NCI-H146 (cell line): Measurements from ENCODE around the gene RAPGEF3.

ENCODE experiments used
- DNase-seq: peaks from one replicate; lab custom pipeline; 2025; lab: John Stamatoyannopoulos, UW

RAPGEF3 gene

DNA sequence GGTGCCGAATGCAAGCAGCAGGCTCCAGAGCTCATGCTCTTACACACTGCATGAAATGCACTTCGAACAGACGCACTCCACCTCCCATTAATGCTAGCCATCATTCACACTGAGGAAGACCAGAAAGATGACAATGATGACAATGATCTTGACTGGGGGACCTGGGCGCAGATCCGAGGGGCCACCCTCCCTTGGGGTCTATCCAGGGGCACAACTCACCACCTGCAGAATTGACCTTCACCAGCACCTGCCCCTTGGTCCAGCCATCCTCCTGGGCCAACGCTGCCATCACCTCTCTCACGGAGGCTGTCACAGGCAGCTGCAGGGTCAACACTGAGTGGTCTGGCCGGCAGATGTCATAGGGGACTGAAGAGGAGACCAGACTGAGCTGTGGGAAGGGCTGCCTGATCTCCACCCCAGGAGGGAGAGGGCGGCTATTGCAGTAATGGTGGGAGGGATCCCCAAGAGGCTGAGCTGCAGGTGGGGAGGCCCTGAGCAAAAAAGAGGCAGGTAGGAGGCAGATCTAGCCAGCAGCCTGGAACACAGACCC, 15.3 kb downstream of the RAPGEF3 start:
- DNase-seq, result peak; percentile 27

DNA sequence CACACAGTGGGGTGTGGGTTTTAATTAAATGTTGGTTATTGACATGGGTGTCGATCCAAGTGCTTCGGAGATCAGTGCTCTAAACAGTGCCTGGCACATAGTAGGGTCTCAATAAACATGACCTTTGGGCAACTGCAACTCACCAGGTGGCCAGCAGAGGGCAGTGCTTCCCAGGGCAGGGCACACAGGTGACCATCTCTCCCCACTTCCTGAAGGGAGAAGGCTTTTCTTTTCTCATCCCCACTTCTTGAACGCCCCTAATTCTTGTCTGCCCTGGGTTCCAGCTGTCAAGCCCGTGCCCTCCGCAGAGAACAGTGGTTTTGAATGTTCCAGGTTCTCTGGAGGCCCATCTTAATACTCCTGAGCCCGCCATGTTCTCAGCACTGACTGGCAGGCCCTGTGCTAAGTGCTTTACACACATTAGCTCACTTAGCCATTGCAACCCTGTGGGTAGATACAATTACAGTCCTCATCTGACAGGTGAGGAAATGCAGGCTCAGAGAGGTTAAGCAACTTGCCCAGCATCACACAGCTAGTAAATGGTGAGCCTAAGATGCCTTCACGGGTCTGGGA, 16.3 kb downstream of the RAPGEF3 start:
- DNase-seq, result peak; percentile 31

DNA sequence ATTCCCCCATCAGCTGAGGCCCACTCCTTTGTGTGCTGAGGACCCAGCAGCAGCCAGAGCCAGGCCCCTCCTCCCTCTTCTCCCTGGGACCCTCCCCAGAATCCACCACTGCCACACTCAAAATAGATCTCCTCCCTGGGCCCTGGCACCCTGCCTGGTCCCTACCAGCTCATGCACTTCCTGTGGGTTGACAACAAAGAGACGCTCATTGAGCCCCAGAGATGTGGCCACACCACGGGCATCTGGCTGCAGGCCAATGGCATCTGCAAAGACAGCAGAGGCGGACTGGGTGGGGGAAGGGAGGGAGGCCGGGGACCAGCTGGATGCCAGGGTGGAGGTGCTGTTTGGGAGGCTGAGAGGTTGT, 17.4 kb downstream of the RAPGEF3 start:
- DNase-seq, result peak; percentile 97

DNA sequence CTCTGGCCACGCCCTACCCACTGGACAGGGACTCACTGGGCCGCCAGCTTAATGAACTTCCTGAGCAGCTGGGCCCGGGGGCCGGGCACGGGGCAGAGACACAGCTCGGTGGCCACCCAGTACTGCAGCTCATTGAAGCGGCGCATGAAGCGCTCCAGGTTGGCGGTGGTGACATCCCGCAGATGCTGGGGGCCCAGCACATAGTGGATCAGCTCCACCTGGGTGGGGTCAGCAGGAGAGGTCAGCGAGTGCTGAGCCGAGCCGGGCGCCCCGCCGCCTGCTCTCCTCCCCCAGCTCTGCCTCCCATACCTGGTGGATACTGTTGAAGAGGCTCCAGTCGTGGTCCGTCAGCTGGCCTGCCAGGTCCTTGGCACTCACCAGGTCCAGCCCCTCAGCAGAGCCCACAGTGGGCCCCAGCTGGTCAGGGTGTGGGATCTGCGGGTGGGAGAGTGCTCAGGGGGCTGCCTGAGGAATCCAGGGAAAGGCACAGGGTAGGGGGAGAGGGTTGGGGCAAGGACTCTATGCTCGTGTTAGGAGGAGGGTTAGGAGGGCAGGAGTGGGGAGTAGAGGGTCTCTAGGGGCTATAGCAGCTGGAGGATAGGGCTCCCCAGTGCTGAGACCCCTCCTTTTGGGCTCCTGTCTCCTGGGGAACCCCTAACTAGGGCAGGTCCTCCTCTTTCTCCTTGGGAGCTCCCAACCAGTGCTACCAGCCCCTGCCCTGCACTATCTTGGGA, 17.9 kb downstream of the RAPGEF3 start:
- DNase-seq, result peak; percentile 76

DNA sequence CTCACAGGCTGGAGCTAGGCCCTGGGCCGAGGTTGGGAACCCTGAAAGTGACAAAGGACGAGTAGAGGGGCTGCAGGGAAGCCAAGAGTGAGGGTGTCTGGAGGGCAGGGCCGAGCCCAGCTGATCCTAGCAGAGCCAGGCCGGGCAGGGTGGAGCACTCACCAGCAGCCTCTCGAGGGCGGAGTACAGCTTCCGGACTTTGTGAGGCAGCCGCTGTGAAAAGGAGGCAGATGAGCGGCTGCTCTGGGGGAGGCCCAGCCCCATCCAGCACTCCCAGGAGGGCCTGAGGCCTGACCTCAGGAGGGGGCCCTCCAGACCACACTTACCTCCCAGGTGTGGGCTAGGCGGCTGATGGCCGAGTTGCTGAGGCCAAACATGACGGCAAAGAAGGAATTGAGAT, 18.7 kb downstream of the RAPGEF3 start:
- no peak for DNase-seq

DNA sequence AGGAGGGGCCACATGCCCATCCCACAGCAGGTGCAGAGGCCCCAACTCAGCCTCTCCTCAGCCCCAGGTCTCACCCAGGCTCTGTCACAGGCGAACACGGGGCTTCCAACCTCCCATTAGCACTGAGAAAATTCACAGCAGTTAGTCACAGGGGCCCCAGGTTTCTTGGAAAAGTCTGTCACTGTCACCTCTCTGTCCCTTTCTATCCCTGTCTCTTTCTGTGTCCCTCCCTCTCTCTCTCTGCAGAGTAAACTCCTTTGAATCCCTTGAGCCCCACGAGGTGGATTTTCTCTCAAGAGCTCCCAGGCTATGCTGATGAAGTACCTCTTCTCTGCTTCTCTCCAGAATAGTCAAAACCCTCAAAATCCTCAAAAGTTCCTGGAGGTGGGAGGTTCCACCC, 19.4 kb downstream of the RAPGEF3 start:
- no peak for DNase-seq

DNA sequence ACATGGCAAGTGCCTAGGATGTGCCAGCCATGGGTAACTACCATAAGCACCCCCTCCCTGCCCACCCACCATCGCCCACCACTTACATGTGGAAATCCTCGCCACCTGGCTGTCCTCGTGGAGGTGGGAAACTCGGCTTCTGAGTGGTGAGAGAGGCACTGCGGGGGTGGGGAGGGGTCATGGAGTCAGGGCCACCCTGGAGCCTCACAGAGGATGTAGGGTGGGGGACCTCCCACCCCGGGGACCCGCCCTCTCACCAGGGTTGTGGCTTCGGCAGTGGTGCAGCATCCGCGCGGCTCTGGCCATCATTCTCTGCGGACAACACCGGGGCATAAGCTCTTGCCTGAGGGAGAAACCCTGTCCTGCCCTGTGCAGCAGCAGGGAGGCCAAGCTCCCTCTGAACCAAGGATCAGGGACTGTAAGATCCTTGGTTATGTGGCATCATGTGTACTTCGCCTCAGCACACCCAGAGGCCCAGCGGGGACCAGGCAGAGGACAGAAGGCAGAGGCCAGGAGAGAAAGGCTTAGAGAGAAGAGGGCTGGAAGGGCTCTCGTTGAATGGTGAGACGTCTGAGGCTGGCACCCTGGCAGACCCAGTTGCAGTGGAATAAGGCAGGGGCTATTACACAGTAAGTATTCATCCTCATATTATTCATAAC, 20.6 kb downstream of the RAPGEF3 start:
- no peak for DNase-seq

DNA sequence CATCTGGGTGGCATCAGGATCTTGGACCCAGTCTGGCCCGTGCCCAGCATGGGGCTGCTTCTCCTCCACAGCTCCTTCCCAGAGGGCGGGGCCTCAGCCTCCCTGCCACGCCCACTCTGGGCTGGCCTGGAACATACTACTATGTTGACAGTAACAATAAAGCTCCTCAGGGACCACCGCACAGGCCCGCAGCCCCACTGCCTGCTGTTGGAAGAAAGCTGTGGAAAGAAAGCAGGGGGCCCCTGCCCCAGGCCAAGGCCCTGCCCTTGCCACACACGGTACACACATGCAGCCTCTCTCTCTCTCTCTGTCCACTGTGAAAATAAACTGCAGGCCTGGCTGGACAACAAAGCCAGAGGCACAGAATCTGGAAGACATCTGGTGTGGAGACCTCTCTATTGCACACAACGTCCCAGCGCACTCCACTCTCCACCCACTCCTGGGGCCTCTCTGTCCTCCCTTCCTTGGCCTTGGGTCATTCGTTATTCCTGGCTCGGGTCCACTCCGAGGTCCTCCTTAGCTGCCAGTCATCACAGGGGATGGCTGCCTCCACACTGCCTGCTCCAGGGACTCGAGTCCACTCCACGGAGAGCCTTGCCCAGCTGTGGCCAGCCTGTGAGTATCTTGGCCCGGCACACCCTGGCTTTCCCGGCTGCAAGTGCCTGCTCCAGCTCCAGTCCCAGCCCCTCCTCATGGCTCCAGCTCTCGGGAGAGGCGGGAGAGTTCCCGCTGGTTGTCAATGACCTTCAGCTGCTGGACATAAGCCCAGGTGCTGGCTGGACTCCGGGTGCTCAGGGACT, 21.6 kb downstream of the RAPGEF3 start:
- no peak for DNase-seq

DNA sequence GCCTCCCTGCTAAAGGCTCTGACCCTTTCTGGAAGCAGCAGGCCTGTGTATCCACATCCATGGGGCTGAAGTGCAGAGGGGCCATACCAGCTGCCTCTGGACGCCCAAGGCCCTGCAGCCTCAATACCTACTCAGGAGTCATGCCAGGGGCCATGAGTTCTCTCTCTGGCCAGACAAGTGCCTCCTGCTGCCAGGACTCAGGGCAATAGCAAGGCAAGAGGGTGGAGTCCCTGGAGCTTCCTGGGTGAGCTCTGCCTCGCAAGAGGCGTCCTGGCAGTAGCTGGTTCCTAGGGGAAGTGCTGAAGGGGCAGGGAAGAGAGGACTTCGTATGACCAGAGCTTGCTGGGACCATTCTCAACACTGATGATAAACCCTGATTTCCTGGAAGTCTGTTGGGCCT, 22.5 kb downstream of the RAPGEF3 start:
- no peak for DNase-seq

DNA sequence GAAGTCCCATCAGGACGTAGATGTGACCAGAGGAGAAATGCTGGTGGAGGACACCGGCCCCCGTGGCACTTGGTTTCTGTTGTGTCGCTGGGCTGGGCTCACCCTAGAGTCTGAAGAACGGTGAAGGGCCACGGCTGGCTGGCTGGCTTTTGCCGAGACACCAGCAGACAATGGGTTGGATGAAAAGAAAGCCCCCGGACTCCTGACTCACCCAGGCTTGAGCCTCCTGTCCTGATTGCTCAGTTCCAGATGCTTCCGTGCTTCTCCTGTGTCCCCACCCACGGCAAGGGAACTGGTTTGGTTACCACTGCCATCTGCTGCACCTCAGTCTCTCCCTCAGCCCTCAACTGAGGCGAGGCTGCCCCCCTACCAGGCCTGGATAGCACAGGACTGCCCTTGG, 23.0 kb downstream of the RAPGEF3 start:
- DNase-seq, result no peak

DNA sequence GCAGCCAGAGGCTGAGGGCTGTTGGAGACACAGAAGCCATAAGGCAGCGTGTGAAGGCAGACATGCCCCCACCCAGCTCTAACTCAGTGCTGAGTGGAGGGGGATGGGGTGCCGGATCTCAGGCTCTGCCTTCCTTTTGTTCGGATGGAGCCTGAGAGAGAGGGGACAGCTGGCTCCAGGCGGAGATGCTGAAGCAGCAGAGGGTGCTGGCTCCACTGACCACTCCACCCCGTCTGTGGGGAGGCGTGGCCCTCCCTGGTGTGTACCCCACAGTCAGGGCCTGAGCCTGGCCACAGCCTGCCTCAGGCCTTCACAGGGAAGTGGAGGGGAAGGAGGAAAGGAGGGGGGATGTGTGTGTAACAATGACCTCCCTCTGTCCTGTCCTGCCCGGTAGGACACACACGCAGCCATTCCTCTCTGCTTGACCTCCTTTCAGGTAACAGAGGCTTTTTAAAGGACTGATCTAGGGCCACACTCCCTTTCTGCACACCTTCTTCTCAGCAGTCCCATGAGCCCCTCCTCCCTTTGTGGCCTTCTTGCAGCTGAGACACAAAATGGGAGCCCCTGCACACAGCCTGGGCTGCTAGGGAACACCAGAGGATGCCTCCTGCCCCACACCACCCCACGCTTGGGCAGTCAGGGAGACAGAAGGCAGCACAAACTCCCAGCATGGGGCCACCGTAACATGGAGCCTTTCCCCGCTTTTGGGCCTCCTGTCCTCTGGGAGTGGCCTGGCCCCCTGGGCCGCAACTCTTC, 23.8 kb downstream of the RAPGEF3 start:
- DNase-seq, result no peak

DNA sequence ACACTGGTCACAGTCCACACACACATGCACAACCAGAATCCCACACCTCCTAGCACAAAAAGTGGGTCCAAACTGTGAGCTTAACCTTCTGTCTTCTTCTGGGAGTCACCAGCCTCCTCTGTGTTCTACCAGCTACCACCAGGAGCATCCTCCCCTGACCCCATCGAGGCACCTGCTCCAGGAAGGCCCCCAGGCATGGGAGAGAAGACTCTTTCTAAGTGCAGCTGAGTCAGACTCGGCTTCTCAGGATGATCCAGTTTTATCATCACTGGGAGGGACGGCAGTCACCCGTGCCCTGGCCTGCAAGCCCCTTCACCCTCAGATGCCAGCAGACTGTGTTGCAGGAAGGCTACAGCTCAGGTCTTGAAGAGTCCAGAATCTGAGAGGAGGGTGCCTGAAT, 25.5 kb downstream of the RAPGEF3 start:
- DNase-seq, result no peak

DNA sequence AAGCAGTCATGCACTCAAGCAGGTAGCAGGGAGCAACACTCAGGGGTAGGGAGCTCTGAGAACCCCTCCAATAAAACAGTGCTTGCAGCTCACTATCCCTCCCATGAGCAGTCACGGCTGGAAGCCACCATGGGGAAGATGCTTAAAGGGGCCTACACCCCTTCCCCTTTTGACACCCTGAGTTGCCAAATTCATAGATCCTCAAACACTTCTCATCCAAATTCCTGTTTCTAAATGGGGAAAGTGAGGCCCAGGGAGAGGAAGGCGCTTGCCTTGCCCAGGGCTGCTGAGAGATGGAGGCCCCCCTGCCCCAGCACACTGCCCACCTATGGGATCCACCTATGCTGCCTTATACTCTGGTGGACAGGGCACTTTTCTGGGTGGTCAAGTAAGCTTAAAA, 26.2 kb downstream of the RAPGEF3 start:
- no peak for DNase-seq

DNA sequence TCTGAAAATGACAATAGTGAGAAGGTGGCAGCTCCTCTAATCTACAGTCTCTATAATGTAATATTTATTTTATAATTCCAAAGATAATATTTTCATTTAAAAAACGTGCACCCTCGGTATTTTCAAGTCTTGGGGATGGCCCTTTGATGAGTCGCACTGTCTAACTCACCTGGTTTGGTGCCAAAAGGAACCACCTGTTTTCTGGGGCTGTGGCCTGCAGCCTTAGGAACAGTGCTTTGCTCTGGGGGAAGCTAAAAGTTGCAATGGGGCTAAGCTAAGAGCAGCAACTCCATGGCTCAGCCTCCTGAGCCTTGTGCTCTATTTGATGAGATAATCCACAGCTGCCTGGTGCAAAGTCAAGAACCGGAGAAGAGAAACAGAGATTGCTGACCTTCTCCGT, 27.0 kb downstream of the RAPGEF3 start:
- no peak for DNase-seq

DNA sequence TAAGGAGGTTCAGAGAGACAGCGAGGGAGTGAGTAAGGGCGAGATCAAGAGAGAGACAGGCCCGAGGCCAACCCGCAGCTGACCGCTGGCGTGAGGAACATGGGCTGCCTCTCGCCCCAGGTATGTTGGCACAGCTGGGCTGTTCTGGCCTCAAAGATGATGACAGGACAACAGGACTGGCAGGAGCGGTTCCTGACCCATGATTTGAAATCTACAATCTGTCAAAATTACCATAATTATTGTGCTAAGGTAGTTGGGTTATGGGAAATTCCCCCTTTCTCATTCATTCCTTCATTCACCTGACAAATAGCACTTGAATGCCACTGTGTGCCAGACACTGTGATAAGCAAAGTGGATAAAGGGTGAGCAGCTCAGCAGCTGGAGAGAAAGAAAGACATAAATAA, 28.3 kb downstream of the RAPGEF3 start:
- peak; percentile 85 for DNase-seq

DNA sequence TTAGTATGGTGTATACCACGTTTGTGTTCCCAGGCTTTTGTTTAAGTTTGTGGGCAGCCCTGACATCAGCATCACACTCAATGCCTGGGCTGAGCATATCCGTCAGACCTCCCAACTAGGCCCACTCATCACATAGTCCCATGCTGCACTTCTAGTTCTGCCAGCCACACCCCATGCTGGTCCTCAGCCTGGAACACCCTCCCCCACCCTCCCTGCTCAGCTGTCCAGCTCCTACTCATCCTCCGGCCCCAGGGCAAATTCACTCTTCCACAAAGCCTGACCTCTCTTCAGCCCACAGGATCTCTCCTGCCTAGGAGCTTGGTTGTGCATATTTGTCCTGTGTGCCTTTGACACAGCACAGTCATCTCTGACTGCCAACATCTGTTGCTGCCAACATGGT, 29.4 kb downstream of the RAPGEF3 start:
- peak; percentile 49 for DNase-seq

DNA sequence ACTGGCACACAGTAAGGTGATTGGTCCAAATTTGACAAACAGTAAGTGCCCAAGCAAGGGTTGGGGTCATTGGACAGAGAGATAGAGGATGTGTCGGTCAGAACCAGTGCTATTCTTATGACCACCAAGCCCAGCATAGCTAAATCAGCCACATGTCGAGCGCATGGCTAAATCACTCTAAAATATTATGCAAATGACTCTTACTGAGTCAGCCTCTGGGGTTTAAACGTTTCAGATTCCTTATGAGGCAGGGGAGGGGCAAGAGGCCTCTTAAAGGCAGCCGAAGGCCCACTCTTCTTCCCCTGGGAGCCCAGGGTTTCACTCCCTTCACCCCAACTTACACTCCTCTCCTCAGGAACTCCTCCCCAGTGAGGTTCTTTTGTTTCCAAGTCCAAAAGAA, 32.8 kb downstream of the RAPGEF3 start:
- no peak for DNase-seq

DNA sequence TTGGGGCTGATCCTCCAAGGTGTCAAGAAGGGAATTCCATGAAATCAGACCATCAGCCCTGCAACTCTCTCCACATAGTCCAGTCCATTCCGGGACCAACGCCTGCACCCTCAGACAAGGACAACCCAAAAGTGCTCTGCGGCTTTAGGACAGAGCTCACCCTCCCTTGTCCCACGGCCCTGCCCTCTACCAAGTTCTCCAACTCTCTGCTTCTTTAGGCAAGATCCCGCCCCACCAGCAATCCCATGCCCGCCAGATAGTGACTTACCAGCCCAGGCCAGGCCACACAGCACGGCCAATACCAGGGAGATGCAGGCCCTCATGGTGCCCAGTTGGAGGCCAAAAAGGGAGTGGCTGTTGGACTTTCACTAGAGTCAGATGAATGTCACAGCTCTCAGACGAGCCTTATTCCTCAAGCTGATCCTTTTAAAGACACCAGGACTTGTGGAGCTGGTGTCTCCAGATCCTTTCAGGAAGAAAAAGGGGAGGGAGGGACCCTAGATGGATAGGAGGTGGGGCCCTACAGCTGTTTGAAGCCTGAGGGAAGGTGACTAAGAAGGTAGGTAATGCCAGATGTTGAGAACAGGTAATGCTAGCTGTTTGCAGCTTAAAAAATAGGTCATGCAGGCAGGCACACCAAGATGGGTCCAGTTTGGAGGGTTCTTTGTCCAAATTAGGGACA, 33.4 kb downstream of the RAPGEF3 start, which contains the start of gene ENDOU:
Gene ENDOU, minus strand, starts transcription at position 400 of the 682 bp plus-strand sequence. Its CDS starts 77 bp downstream, at position 323.
- DNase-seq, result no peak

DNA sequence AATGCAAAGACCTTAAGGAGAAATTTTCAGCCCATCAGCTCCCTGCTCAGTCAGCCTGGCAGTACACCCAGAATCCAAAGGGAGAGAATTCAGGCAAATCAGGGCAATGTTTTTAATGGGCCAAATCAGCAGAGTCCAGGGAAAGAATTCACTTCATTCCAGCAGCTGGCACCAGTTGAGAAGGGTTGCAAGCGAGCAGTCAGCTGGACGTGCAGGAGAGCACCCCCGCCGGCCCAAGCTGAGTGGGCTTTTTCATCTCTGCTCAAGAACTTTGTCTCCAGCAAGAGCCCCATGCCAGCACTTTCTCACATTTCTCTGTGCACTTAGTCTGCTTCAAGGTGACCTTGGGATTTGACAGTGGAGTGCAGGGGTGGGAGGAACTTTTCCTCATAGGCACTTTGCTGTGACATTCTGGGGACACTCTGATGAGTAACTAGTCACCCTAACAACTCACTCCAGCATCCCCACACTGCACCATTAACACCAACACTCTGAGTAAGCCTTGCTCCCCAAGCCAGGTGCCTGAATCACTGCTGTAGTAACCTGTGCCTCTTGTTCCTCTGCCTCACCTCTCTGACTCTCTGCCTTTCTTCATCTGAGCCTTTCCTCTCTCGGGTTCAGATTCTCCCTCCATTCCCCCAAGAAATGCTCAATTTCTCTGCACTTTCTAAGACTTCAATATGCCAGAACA, 35.6 kb downstream of the RAPGEF3 start:
- DNase-seq, result no peak

DNA sequence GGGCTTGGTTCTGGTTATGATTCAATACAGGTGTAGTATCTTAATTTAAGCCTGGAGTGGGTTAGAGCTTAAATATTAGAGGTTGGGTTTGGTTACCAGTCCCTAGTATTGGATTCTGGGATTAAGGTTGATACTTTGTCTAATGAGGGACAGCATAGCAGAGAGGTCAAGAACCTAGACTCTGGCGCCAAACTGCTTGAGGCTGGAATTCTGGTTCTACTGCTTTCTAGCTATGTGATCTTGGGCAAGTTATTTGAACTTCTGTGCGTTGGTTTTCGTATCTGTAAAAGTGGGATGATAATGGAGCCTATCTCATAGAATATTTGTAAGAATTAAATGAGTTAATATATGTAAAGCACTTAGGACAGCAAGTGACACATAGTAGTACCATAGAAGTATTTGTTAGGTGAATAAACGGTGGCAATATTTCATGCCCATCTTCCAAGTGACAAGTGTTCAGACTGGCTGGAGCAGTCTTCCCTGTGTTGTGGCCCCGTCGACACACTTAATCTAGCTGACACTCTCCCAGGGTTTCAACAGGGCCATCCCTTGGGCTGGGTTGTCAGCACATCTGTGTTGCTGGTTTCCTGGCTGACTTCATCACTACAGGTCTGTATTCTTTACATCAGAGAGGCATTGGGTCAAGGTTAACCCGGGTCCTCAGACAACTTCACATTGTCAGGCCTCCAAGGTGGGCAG, 36.4 kb downstream of the RAPGEF3 start:
- DNase-seq, result no peak
